NCI-H1417 (cell line): ENCODE data around the gene RPL5.

Experiments
- DNase-seq, 3 experiments: peaks; one replicate each; lab custom pipeline; 2025; lab: John Stamatoyannopoulos, UW

RPL5 gene

DNA sequence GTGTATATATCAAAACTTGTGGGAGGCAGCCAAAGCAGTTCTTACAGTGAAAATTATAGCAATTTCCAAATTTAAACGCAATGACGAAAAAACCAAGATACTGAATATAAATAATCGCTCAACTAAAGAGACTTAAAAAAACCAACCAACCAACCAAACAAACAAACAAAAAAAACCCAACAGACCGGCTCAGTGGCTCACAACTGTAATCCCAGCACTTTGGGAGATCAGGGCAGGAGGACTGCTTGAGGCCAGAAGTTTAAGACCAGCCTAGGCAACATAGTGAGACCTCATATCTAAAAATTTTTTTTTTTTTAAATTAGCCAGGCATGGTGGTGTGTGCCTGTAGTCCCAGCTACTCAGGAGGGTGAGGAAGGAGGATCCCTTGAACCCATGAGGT, 23.4 kb downstream of the RPL5 start:
- no peak for DNase-seq

DNA sequence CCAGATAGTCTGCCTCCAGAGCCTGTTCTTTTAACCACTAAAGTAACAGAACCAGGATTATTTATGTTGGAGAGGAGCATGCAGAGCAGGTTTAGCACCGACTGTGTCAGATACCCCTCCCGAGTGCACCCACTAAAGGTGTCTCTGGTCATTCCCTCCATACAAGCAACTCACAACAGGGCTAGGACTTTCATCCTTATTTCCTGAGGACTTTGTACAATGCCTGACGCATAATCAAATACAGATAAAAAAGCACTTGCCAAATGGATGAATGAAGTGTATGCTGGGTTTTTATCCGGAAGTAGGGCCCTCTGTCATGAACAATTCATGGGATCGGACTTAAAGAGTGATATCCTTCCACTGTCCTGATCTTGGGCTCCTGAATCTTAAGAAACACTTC, 26.0 kb downstream of the RPL5 start:
- DNase-seq = no peak

DNA sequence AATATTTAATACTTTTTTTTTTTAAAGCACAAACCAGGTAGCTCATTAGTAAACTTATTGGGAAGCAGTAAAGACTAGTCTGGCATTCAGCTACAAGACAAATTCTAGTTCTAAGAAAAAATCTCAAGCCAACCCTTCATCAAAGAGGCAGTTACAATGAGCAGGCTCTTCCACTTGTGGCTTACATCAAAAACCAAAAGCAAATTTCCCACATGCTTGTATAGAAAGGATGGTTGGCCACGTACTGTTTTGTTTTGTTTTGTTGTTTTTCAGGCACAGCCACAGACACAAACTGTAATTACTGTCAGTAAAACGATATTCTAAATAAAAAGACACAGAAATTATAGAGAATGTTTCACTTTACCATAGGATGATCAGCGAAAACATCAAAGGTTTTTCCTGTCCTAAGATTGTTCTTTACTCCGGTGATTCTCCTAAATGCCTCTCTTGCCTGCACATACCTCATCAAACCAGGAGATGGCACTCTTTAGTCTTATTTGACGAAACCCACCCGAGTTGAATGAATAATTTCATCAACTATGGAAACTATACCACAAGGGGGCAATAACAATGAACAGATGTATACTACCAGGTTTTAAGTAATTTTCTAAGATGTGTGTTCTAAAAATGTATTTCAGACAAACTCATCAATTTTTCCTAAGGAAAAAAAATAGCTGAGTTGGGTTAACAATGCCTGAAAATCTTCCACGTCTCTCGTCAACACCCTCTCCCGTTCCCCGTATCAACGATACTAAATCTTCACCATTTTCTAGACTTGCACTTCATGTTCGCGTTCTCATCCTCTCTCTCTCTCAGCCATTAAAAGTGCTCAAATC, 26.9 kb downstream of the RPL5 start:
- peak; percentile 67 to 91 (median 83) for DNase-seq

DNA sequence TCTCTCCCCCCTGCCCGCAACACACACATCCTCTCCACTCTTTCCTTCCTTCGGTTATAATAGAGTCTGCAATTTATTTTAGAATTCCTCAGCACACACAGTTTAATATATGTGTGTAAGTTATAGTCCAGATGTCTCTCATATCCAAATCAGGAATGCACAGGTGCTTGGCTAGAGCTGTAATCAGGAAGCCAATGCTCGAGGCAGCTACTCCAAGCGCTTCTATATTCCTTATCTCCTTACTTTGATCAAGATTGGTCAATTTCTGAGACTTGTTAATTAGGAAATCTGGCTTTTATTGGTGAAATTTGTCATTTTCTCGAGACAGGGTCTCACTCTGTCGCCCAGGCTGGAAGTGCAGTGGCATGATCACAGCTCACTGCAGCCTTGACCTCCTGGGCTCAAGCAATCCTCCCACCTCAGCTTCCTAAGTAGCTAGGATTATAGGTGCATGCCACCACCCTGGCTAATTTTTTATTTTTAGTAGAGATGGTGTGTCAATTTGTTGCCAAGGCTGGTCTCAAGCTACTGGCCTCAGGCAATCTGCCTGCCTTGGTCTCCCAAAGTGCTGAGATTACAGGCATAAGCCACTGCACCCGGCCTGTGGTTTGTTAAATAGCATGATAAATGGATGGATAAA, 27.7 kb downstream of the RPL5 start:
- no peak for DNase-seq

DNA sequence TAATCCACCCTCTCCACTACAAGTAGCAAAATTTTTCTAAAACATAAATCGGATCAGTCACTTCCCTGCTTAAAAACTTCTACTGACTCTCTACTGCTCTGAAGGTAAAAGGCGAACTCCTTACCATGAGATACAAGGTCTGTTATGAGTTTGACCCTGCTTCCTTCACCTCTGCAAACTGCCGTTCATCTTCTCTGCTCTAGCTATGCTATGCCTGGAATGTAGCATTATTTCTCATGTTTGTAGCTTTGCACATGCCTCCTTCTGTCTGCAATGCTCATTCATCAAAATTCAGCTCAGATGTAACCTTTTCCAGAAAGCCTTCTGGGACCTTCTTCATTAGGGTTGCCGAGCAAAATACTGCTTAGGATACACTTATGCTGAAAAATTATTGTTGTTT, 30.8 kb downstream of the RPL5 start:
- no peak for DNase-seq

DNA sequence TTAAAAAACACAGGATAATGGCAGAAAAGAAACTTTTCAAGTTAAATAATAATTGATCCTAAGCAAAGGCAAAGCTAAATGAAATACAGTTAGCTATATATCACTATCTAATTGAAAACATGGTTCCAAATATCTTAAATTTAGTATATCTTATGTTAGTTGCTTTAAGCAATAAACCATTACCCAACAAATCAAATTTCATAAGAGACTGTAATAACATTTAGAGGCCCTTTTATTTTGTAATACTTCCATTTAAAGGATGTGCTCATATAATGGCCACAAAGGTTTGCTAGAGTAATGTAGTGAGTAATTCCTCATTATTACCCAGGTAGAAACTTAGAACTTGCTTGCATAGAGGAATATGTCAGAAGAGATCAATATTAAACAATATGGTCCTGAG, 32.3 kb downstream of the RPL5 start:
- DNase-seq = no peak

DNA sequence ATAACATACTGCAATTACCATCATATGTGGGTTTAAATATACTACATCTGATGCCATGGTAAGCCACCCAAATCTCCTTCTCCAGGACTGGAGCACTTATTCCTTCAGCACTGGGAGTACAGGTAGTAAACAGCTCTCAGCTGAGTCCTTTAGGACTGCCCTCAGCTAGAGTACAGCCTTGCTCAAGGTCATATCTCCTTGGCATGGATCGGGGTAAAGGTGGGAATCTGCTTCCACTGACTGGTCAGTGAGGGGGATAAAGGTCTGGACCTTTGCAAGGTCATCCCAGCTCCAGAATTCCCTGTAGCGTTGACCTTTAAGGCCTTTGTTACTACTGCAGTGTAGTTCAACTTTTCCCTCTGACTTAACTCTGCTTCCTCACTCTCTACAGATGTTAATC, 38.8 kb downstream of the RPL5 start:
- DNase-seq = no peak

DNA sequence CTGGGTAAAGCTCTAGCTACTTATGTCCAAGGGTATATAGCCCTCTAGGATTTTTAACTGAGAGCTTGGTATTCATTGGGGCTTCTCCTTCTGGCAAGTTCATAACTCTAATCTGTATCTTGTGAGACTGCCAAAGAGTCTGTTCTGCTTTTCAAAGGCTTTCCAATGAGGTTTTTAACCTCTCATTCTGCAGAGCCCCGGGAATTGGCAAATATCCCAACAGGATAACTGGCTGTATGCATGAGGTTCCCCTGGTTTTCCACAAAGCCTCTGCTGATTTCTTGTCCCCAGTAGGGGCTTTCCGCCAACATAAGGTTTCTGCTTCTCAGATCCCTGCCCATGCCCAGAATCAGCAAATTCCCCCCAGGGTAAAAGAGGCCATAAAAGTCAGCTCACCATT, 40.9 kb downstream of the RPL5 start:
- DNase-seq = no peak

DNA sequence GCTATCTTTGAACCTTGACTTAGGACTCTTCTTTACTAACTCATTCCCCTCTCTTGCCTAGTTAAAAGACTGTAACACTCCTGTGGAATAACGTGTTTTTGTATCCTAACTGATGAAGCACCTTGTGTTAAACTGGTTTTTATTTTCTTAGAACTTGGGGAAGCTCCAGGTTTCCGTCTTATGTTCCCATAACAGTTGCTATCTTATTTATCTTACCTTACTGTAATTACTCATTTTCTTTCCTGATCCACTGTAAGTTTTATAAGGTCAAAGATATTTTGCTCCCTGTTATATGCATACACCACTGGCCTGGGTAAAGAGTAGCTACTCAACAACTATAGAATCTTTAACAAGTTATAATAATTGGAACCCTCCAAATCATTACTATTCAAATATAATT, 43.1 kb downstream of the RPL5 start:
- DNase-seq = no peak

DNA sequence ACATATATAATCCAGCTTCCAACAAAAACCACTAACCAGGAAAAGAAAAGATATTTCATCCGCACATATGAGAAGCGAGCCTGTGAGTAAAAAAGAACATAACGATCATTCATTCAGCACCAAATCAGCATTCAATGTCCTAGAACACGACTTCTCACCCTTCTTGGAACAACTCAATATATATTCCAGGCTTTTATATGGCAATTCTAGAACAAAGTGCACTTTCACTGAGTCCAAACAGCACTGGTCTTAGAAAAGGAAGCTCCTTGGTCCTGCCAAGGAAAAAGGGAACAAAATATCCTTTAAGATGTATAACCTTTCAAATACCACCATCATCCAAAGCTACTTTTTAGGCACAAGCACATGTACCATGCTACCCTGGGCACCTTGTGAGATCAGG, 44.5 kb downstream of the RPL5 start:
- no peak for DNase-seq

DNA sequence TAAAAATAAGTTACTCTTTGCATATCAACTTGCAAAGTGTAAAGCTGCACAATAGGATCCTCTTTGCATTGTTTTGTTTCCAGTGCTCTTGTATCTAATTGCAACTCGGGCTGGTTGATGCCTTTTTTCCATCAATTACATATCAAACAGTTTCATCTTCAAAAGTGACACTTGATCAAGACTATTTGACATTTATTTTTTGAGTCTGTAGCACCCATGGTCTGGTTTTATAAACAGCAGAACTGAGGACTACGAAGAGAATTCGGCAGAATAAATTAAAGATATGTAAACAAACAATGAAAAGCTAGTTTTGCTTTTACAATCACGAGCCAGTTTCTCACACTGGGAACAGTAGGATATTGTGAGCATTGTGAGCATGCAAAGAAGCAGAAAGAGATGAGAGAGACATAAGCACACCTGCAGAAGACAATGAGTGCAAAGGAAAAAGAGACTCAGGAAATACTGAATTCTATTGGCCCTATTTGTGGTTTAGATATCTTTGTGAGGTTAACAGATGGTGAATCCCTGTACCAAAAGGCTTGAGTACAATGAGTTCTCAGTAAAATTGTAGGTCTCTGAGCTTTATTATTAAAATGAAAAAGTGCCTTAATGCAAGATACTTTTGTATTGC, 45.4 kb downstream of the RPL5 start:
- peak in 2 of 3 experiments; percentile 19 to 62 for DNase-seq

DNA sequence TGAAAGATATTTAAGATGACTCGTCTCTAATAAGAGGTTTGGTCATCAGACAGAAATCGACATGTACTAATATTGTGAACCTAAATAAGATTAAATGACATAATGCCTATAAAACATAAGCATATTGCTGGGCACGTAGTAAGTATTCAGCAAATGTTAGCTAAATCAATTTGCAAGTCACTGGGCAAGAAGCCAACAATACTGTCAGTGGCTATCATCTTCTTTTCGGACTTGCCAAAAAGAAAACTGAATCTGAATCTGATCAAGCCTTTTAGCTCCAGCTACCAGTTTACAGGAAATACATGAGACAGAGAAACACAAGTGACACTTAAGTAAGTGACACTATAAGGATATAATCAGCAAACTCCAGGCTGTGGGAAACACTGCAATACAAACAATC, 46.0 kb downstream of the RPL5 start:
- peak in 2 of 3 experiments; percentile 22 to 51 for DNase-seq

DNA sequence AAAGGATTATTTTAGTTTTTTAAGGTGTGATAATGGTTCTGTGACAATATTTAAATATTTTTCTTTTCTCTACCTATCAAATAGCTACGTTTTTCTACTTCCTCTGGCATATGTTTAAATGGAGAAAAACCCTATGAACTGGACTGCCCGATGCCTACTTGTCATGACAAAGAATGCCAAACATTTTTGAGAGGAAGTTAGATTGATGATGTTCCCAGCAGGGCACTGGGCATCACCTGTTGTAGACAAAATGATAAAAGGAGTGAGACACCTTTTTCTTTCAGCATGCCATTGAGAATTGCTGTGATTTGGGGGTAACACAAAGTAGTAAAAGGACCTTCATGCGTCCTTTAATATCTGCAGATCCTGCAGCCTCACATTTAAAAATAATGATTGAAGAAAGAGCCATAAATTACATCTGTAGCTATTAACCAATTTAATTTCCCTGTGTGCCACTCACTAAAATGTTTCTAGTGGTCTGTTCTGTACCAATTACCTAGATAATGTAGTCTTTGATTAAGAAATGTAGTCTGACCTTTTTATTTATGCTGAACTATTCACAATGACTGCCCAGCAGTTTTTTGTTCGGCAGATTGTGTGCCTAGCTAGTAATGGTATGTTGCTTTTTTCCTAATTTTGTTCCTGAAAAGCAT, 47.6 kb downstream of the RPL5 start:
- peak in 2 of 3 experiments; percentile 6 to 54 for DNase-seq

DNA sequence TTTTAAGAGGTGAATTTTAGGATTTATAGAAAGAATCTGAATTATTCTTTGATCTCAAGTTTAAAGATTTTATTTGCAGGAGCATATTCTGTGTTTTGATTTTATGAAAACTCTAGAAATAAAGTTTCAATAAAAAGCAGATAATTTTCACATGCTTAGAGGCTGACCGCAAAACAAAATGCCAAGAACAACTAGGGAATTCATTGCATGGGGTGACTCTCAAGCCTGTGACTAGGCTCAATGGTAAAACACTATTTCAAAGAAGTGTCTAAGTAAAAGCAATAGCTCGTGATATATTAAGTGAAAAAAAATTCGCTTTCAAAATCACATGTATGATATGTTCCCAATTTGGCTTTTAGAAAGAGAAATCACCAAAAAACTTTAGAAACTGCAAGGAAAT, 49.6 kb downstream of the RPL5 start:
- DNase-seq = no peak

DNA sequence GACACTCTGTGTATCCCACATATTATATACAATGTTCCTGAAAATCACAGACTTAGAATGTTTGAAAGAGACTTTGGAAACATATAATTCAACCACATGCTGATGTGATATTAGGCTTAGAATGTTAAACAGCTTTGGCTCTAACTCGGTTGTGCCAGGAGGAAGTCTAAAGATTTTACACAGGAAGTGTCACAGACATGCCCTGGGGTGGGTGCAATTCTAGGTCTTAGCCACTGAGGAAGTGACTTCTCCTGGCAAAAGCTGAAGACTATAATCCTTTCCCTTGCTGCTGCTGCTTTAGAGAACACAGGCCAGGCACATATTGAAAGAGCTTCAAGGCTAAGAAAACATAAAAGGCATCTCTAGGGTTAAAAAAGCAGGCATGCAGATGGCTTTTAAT, 51.0 kb downstream of the RPL5 start:
- no peak for DNase-seq

DNA sequence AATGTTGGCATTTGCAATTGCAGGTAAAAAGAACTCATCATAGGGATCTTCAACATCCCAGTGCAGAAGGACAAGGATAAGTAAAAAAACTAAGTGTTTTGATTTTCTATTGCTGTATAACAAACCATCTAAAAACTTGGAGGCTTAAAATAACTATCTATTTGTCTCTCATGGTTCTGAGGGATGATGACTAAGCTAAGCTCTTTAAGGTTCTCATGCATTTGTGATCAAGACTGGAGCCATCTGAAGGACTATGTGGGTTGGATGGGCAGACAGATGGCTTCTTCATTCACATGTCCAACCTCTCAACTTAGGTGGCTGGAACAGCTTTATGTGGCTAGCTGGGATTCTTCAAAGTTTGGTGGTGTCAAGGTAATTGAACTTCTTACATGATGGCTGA, 51.5 kb downstream of the RPL5 start:
- DNase-seq = no peak

DNA sequence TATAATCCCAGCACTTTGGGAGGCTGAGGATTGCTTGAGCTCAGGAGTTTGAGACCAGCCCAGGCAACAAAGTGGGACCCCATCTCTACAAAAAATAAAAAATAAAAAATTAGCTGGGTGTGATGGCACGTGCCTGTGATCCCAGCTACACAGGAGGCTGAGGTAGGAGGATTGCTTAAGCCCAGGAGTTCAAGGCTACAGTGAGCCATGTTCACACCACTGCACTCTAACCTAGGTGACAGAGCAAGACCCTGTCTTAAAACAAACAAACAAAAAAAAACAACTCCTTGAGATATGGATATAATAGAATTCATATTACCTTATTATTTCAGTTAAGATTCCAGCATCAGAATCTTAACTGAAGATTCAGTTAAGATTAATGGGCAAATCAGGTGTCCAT, 52.4 kb downstream of the RPL5 start:
- no peak for DNase-seq

DNA sequence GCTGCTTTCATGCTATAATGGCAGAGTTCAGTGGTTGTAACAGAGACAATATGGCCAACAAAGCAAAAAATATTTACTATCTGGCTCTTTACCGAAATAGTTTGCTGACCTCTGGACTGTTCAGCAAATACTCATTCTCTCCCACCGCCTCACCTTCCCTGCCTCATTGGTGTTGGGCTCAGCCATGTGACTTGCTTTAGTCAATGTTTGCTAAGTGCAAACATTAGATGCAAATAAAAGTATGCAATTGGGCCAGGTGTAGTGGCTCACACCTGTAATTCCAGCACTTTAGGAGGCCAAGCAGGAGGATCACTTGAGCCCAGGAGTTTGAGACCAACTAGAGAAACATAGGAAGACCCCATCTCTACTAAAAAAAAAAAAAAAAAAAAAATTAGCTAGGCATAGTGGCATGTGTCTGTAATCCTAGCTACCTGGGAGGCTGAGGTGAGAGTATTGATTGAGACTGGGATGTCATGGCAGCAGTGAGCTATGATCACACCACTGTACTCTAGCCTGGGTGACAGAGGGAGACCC, 55.1 kb downstream of the RPL5 start:
- peak in 2 of 3 experiments; percentile 59 to 88 for DNase-seq

DNA sequence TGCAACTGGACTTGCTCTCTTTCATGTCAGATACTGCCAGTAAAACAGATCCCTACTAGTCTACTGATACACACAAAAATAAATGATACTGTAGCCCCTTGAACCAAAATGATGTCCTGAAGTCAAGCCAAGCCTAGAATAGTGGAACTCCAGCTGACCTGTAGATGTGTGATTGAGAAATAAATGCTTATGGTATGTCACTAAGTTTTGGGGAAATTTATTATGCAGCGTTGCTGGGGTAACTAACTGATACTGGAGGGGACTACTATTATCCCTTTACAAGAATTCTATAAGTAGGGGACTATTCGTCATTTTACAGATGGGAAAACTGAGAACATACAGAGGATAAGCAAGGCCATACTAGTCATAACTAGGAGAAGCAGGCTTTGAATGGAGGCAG, 55.6 kb downstream of the RPL5 start:
- DNase-seq = peak in 1 of 3 experiments; percentile 48
